Measurements from ENCODE around the gene GLMP. TPM values are rescaled to one million over a fixed set of nuclear protein-coding genes. Genes with fewer than 3 reads are reported as not detected.

The GLMP gene
- total RNA-seq, 1 experiment from 2014 or later = 60.2 TPM

DNA sequence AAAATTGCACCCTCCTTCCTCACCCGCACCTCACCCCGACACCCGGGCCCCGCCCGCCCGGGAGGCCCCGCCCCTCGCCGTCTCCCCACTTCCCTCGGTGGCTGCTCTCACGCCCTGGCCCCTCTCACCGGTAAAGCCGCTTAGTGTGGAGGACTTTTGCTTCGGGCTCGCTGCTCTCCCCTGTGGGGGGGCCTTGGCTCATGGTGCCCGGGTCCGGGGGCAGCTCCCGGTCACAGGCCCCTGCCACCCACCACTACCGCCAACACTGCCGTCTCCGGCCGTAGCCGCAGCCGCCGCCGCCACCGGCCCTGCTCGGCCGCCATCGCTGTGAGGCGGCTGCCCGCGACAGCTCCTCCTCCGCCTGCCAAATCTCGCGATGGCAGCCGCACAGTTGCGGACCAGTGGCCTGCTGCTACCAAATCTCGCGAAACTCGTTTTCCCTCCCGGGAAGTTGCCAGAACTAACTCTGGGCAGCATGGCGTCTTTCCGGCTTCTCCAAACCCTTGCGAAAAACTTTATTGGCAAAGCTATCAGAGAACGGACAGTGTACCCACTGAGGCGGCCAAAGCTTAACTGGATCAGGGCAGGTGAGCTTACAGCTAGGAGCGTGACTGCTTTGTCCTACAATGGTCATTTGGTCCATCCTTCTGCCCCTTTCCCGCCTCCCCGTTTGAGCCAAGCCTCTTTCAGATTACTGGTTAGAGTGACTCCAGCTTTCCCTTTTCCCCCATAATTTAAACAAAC lies 12.8 kb downstream of the GLMP start, which contains the start of gene SMG5:
SMG5 (minus strand) TSS at position 347 of the 744 bp plus-strand sequence; CDS start at position 202, 145 bp downstream.
- BruUV-seq (replicated peaks) = no TSS peak
- Histone ChIP-seq H3K27me3 (ENCODE audit: control insufficient read depth, insufficient read depth, low read length) (no peaks in the 10 kb centered on the region), H3K27ac (ENCODE audit: low read length) (peak within 1 kb of the TSS; percentile 98), H3K4me3 (ENCODE audit: low read depth in 2 of 2, low read length in 2 of 2) (peak within 1 kb of the TSS; percentile 75 to 92), H3K4me1 (ENCODE audit: control insufficient read depth, insufficient read depth, low read length) (peaks cover 14% of the 10 kb centered on the region), H3K9me3 (ENCODE audit: control insufficient read depth, insufficient read depth, low read depth, low read length) (no peaks in the 10 kb centered on the region), H3K36me3 (ENCODE audit: control insufficient read depth, insufficient read depth, low read length) (peaks cover 20% of the 10 kb centered on the region)
- ATAC-seq (peak; percentile 96), DNase-seq (ENCODE audit: low read depth, low spot score) (peak; percentile 90)
- in situ Hi-C loops (cut with HindIII; ENCODE audit: low pct_unique_long_range_greater_than_20kb, low sequenced_read_pairs) (no loop called here), intact Hi-C loops (cut with micrococcal nuclease; ENCODE audit: unreplicated experiment) (no loop called here)
- ChIA-PET POLR2A (interaction anchor here (0.6 to 1.6 kb wide), 2 partner anchors 12 to 761 kb away, joined by 3 to 12 read pairs; no protein-coding TSS in a partner anchor), CTCF (no interaction called here)
- TF ChIP-seq TCF7L2 (IDR thresholded peaks at IDR 0.05; ENCODE audit: low read depth, low read length) (peak; percentile 46; the same call in 1 of the 2 replicates), SIN3A (IDR thresholded peaks at IDR 0.05; ENCODE audit: borderline replicate concordance, insufficient read depth, low read depth, low read length) (peak; percentile 93; the same call in 1 of the 2 replicates), POLR2AphosphoS5 (IDR thresholded peaks at IDR 0.05; ENCODE audit: low read depth, low read length) (peak; percentile 83)
- TF ChIP-seq, protein P1, sequence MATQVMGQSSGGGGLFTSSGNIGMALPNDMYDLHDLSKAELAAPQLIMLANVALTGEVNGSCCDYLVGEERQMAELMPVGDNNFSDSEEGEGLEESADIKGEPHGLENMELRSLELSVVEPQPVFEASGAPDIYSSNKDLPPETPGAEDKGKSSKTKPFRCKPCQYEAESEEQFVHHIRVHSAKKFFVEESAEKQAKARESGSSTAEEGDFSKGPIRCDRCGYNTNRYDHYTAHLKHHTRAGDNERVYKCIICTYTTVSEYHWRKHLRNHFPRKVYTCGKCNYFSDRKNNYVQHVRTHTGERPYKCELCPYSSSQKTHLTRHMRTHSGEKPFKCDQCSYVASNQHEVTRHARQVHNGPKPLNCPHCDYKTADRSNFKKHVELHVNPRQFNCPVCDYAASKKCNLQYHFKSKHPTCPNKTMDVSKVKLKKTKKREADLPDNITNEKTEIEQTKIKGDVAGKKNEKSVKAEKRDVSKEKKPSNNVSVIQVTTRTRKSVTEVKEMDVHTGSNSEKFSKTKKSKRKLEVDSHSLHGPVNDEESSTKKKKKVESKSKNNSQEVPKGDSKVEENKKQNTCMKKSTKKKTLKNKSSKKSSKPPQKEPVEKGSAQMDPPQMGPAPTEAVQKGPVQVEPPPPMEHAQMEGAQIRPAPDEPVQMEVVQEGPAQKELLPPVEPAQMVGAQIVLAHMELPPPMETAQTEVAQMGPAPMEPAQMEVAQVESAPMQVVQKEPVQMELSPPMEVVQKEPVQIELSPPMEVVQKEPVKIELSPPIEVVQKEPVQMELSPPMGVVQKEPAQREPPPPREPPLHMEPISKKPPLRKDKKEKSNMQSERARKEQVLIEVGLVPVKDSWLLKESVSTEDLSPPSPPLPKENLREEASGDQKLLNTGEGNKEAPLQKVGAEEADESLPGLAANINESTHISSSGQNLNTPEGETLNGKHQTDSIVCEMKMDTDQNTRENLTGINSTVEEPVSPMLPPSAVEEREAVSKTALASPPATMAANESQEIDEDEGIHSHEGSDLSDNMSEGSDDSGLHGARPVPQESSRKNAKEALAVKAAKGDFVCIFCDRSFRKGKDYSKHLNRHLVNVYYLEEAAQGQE (IDR thresholded peaks at IDR 0.05; ENCODE audit: insufficient read depth in 1 of 2, low read depth in 2 of 2, low read length in 1 of 2) = peak in 1 of 2 experiments; percentile 55; a peak in 1 of 4 replicates
- TF ChIP-seq, protein P2, sequence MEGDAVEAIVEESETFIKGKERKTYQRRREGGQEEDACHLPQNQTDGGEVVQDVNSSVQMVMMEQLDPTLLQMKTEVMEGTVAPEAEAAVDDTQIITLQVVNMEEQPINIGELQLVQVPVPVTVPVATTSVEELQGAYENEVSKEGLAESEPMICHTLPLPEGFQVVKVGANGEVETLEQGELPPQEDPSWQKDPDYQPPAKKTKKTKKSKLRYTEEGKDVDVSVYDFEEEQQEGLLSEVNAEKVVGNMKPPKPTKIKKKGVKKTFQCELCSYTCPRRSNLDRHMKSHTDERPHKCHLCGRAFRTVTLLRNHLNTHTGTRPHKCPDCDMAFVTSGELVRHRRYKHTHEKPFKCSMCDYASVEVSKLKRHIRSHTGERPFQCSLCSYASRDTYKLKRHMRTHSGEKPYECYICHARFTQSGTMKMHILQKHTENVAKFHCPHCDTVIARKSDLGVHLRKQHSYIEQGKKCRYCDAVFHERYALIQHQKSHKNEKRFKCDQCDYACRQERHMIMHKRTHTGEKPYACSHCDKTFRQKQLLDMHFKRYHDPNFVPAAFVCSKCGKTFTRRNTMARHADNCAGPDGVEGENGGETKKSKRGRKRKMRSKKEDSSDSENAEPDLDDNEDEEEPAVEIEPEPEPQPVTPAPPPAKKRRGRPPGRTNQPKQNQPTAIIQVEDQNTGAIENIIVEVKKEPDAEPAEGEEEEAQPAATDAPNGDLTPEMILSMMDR (IDR thresholded peaks at IDR 0.05) = no peak

- BruUV-seq (replicated peaks) = TSS peak; percentile 84
- POLR2A ChIA-PET = interaction anchor here (0.6 to 1.6 kb wide), 2 partner anchors 11 to 139 kb away, joined by 7 to 12 read pairs; no protein-coding TSS in a partner anchor
- peak overlapping the region; percentile 75 to 92 for H3K4me3 ChIP-seq (ENCODE audit: low read depth in 2 of 2, low read length in 2 of 2)
- no peaks in the 10 kb centered on the region for H3K9me3 ChIP-seq (ENCODE audit: control insufficient read depth, insufficient read depth, low read depth, low read length)
- peak; percentile 48 for ATAC-seq
- peaks cover 14% of the 10 kb centered on the region for H3K4me1 ChIP-seq (ENCODE audit: control insufficient read depth, insufficient read depth, low read length)
- CTCF ChIA-PET = no interaction called here
- DNase-seq (ENCODE audit: low read depth, low spot score) = no peak
- H3K27me3 ChIP-seq (ENCODE audit: control insufficient read depth, insufficient read depth, low read length) = no peaks in the 10 kb centered on the region
- peaks cover 20% of the 10 kb centered on the region for H3K36me3 ChIP-seq (ENCODE audit: control insufficient read depth, insufficient read depth, low read length)
- TF ChIP-seq, protein P1 (IDR thresholded peaks at IDR 0.05; ENCODE audit: insufficient read depth in 1 of 2, low read depth in 2 of 2, low read length in 1 of 2) = no peak
- TF ChIP-seq SIN3A (IDR thresholded peaks at IDR 0.05; ENCODE audit: borderline replicate concordance, insufficient read depth, low read depth, low read length) = no peak
- TF ChIP-seq POLR2AphosphoS5 (IDR thresholded peaks at IDR 0.05; ENCODE audit: low read depth, low read length) = no peak
- no peak for TF ChIP-seq TCF7L2 (IDR thresholded peaks at IDR 0.05; ENCODE audit: low read depth, low read length)
- TF ChIP-seq, protein P2 (IDR thresholded peaks at IDR 0.05) = no peak
- peak overlapping the region; percentile 98 for H3K27ac ChIP-seq (ENCODE audit: low read length)
- in situ Hi-C loops (cut with HindIII; ENCODE audit: low pct_unique_long_range_greater_than_20kb, low sequenced_read_pairs) (no loop called here), intact Hi-C loops (cut with micrococcal nuclease; ENCODE audit: unreplicated experiment) (no loop called here)
Observed at GRCh38 chr1:156281693-156282478, 13.6 kb downstream of the GLMP start.
